Measurements from ENCODE around the gene PIEZO1.
"Not testable (repeated sequence)": the region's sequence is repeated elsewhere in the genome, so short reads cannot be mapped to it uniquely, and the experiment has no call there.

PIEZO1 gene

DNA sequence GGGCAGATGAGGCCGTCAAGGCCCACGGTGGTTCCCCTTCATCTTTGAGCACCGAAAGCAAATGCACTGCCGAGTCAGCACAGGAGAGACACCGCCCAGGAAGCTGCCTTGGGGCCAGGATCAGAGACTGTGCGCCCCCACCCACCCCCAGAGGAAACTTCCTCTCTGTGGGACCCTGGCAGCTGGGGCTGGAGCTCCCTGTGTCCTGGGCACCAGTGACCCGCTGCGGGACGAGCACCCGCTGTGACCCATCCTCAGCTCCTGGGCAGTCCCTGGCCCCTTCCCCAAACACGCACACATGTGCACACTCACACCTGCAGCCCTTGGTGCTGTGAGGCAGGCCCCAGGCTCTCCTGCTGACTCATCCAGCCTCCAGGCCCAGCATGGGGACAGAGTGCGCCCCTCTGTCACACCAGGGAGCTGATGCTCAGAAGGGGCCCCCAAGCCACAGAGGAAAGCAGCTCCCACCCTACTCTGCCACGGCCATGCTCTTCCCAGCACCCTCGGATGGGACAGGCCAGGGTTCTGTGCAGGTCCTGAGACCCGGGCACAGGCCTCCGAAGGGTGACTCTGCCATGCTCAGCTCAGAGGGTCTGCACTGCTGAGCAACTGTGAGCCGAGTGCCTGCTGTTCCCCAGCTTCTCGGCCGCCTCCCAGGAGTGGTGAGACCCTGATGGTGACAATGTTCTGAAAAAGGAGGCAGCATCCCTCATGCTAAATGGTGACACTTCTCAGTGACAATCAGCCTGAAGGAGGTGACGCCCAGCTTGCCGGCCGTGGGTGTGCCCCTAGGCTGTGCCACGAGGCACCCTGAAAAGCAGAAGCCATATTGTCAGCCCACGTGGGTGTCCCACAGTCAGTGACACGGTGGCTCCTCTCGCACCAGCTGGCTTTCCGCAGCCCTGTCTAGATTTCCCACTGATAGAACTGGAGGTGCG is 3.6 kb downstream of the PIEZO1 start:
- DNase-seq: peak; percentile 72

DNA sequence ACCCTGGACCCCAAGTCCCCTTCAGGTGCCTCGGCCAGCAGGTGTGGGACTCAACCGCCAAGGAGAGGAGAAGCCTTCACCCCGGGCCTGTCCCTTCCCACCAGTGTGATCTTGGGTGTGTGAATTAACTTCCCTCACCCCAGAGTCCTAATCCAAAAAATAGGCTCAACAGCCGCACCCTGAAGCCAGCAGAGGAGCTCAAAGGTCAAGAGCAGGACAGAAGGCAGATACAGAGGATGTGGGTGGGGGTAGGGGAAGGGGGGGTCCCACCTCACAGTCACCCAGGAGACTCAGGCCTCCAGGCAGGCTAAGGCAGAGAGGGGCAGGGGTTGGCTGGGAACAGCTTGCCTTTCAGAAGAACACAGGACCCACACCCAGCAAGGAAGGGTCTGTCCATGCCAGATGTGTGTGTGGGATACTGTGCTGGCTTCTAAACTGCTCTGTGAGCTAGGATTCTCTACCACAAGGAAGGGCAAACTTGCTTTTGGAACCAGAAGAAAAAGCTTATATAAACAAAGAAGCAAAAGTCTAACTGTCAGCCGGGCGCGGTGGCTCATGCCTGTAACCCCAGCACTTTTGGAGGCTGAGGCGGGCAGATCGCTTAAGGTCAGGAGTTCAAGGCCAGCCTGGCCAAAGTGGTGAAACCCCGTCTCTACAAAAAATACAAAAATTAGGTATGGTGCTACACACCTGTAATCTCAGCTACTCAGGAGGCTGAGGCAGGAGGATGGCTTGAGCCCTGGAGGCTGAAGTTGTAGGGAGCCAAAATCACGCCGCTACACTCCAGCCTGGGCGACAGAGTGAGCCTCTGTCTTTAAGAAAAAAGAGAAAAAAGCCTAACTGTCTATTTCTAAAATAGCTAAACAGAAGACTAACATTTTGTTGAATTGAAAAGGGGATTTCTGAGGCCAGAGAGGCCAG is 4.6 kb downstream of the PIEZO1 start:
- DNase-seq: no peak

DNA sequence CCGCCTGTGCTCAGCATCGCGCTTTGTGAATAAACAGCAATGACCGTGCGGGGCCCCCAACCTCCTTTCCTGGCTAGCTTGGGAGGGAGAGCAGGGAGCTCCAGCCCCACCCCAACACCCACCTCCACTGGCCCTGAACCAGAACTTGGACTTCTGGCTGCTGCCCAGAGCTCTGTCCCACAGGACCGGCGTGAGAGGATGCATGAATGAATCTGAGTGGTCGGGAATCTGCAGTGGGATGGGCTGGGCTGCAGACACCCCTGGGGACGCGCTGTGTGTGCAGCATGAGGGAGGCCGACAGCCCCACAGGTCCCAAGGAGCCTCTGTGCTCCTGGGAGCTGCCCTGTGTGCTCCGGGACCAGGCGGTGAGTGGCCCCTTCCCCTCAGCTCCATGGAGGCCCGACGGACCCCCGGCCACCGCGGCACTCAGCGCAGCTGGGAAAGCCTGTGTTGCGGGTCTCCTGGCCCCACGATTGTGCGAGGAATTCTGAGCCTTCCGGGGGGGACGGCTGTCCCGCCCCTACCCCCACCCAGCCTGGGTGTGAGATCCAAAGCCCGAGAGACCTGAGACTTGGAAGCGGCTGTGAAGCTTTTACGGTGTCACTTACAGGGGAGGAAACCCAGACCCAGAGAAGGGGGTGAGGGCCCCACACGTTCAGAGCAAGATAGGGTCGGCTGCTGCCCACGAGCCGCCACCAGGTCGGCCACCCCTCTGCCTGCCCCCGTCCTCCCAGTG is 5.4 kb downstream of the PIEZO1 start:
- DNase-seq: no peak

DNA sequence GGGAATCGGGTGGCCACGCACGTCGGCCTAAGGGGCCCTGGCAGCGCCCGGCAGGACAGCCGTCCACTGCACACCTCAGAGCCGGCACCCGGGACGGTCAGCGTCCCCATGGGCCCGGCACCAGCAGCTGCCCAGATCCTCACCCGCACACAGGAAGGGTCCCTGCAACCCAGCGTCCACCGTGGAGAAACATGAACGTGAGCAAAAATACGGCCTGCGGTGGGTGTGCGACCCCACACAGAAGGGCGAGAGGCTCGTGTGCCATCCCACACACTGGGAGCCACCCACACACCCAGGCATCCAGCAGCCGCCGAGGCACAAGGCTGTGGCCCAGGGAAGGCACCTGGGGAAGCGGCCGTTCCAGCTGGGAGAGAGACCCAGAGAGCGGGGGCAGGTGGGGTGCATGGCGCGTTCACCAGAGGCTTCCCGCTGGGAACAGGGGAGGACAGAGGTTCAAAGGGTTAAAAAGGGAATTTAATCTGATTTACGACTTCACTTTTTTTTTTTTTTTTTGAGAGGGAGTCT is 6.4 kb downstream of the PIEZO1 start:
- DNase-seq: no peak

DNA sequence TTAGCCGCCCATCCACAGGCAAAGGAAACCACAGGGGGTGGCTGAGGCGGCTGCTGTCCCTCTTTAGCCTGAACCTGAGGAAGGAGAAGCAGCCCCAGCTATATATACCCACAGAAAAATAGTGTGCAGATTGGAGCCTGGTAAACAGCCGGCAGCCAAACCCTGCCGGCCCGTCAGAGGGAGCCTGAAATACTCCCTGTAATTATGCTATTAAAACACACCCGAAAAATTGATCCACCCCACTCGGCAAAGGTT is 6.8 kb downstream of the PIEZO1 start:
- DNase-seq: no peak

DNA sequence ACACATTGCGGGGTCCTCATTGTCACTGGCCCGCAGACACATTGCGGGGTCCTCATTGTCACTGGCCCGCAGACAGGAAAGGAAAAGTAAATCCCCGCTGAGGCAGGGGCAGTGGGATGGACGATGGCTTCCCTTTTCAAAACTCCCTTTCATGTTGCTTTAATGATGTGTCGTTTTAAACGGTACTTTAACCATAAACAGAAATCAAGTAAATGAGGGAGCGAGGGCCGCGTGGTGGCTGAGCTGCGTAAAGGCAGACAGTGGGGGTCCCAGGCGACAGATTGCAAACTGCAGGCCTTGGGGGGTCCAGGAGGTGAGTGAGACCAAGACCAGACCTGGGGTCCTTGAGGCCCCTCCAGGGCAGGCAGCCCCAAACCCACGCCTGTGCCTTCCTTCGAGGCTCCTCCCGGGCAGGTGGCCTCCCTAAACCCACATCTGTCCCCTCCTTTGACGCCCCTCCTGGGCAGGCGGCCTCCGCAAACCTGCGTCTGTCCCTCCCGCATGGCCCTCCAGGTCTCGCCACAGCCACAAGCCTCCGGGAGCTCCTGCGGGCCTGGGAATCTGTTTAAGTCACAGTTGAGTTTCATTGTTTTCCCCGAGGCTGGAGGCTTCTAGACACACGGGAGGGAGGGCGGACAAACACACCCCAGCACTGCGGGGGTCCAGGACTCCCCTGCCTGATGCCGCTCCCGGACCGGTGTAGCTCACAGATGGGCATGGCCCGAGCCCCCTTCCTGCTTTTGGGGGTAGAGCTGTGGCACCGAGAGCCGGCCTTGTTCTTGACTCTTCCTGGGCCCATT is 7.3 kb downstream of the PIEZO1 start:
- no peak for DNase-seq

DNA sequence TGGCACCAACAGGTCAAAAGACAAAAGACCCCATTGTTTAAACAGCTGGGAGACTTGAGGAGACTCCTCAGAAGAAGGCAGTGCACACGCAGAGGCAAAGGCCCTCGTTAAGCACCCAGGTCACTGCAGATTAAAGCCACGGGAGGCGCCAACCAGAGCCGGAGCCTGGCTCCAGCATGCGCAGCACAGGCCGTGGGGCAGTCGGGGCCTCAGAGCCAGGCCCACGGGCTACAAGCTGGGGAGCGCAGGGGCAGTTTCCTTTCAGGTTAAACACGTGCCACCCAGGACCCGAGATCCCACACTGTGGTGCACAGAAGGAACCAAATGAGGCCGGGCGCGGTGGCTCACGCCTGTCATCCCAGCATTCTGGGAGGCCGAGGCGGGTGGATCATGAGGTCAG is 9.2 kb downstream of the PIEZO1 start:
- DNase-seq: no peak

DNA sequence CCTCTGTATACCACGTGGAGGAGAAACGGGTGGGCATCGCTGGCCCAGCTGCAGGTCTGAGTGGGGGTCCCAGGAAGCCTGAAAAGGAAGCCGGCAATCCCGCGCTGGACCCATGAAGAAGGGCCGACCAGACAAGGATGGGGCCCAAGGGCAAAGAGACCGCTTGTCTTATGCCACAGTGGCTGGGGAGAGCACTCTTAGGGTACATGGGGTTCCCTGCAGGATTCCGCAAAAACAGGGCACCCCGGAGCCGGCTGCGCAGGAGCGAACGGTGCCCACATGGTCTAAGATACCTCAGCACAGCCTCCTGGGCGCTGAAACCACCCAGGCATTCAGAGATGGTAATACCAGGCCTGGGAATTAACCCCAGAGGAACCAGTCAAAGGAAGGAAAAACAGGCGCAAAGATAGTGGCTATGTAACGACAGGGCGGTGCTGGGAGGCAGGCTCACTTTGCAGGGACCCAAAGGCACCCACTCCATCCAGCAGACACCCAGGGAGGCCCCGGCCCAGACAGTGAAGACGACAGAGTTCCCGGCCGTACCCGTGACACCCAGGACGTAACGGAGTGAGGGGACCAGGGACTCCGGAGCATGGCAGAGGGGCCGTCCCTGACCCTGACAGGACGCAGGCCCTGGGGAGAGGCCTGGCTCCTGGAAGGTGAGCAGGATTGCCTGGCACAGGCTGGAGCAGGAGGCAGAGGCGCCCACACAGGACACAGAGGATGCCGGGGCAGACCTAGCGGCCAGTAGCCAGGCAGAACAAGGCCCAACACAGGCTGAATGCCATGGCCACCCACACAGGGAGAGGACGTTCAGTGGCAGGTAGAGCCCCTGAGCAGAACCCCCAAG is 10.3 kb downstream of the PIEZO1 start:
- no peak for DNase-seq

DNA sequence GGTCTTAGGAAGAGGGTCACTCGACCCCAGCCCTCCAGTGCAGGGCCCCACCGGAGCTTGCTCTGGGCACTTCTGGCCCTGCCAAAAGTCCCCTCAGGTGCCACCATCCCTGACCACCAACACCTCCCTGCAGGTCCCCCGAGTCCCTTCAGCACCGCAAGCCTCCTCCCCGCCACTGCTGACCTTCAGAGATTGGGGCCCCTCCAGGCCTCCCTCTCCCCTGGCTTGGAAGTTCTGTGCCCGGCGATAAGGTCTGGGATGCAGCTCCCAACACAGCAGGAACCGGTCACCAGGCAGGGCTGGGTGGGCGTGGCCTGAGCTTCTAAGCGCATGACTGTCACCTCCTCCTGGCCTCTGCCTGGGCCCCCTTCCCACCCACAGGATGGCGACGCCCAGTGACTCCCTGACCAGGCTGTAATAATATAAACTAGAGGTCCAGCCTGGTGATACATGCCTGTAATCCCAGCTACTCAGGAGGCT is 11.2 kb downstream of the PIEZO1 start:
- no peak for DNase-seq

DNA sequence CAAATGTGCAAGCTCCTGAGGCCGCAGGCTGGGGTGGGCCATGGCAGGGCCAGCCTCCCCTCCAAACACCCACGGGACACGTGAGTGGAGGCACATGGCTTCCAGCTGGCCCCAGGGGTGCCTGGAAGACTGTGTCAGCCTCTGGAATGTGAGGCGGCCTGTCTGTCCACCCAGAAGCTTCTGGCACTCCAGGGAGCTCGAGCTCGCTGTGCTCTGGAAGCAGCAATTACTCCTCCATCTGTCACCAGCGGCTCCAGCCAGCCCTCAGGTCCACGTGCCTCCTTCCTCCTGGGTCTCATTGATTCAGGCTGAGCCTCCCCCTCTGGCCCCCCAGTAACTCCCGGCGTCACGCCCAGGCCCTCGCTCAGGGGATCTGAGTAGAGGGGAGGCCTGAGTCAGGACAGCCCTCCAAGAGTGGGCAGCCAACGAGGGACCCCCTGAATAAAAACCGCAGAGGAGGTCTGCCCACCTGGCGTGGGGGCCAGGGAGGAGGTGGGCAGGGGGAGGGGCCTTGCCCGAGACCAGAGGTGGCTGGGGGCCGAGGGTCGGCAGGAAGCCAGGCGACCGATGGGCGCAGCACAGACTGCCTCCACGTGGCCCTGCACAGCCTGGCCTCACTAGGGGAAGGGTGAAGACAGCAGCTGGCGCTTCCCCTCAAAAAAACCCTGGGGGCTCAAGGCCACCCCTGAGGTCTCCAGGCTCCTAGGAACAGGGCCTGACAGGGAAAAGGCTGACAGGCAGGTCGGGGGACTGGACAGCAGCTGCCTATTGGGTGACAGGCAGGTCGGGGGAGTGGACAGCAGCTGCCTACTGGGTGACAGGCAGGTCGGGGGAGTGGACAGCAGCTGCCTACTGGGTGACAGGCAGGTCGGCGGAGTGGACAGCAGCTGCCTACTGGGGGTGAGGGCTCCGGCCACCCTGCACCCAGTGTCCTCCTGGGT is 11.9 kb downstream of the PIEZO1 start:
- no peak for DNase-seq

DNA sequence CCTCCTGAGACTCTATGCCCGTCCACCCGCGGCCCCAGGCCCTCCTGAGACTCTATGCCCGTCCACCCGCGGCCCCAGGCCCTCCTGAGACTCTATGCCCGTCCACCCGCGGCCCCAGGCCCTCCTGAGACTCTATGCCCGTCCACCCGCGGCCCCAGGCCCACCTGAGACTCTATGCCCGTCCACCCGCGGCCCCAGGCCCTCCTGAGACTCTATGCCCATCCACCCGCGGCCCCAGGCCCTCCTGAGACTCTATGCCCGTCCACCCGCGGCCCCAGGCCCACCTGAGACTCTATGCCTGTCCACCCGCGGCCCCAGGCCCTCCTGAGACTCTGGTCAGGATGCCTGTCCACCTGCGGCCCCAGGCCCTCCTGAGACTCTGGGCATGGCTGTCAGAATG is 13.2 kb downstream of the PIEZO1 start:
- not testable (repeated sequence) for DNase-seq

DNA sequence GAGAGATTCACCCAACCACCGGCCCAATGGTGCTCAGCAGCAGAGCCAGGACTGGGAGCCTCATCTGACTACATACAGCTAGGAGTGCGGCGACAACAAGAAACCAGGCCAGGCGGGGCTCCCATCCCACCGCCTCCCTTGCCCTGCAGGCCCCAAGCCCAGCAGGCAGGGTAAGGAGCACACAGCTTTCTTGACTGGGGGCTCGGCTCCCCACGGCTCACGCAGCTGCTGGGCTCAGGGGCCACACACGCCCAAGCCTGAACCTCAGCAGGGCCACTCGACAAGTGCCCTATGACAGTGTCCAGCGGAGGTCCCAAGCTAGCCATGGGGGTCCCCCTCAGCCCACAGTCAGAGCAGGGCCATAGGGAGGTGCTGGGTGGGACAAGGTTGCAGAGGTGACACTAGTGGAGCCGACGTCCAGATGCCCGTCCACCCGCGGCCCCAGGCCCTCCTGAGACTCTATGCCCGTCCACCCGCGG is 13.7 kb downstream of the PIEZO1 start:
- DNase-seq: no peak

DNA sequence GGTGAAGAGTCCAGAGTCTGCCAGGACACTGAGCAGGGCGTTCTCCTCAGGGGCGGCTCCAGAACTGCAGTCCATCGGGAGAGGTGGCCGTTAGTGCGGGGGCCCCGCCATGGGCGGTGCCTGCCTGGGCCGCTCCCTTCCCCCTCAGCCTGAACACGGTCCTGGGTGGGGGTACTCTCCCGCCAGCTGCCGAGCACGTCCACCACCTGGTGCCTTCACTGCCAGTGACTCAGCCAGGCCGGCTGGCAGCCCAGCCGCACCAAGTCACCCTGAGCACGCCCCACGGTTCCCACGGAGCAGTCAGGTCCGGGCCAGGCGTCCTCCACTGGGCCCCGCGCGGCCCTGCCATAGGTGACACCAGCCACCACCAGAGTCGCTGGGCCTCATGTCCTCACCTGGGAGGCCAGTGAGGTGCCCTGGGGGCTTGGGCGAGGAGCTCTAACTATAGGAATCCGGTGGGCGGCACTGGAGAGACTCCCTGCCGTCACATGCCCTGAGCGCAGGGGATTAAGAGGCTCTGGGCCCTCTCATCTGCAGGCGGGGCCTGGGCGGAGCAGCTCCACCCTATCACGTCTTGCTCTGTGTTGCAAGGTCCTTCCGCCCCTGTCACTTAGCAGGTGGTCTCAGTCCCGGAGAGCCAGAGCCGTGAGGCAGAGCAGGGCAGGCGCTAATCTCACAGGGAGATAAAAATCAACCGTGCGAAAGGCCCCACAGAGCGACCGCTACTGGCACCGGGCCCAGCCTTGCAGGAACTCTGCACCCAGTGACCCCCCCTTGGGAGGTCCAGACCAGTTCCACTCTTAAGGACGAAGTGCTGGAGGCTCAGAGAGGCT is 14.3 kb downstream of the PIEZO1 start:
- no peak for DNase-seq

DNA sequence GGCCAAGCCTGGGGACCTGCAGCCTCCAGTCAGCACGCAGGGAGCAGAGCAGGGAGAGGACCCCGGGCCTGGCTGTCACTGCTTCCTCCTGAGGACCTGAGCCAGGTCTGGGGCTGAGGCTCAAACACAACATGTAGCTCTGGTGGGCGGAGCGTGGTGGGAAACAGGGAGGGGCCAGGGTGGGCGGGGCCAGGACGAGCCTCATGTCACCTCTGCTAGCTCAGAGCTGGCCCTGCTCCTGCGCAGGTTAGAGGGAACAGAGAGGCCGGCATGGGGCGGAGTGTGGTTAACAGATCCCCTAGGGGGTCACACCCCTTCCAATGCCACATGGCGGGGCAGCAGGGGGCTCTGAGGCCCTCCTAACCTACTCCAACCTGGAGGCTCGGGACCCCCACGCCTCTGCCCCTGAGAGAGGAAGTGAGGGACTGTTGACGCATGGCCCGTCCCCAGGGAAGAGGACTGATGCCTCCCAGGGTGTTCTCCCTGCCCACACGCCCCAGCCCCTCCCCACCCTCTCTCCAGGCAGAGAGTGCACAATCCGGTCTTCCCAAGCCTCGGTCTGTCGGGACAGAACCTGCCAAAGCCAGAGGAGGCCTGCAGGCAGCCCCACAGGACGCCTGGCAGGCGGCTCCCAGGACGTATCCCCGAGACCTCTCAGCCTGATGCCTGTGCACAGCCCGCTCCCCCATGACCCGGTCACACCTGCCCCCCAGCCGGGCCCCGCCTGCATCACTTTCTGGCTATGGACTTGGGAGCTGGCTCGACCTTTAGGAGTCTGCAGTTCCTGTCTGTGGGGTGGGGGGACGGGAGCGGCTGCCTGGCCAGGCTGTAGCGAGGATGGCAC is 15.2 kb downstream of the PIEZO1 start:
- DNase-seq: no peak

DNA sequence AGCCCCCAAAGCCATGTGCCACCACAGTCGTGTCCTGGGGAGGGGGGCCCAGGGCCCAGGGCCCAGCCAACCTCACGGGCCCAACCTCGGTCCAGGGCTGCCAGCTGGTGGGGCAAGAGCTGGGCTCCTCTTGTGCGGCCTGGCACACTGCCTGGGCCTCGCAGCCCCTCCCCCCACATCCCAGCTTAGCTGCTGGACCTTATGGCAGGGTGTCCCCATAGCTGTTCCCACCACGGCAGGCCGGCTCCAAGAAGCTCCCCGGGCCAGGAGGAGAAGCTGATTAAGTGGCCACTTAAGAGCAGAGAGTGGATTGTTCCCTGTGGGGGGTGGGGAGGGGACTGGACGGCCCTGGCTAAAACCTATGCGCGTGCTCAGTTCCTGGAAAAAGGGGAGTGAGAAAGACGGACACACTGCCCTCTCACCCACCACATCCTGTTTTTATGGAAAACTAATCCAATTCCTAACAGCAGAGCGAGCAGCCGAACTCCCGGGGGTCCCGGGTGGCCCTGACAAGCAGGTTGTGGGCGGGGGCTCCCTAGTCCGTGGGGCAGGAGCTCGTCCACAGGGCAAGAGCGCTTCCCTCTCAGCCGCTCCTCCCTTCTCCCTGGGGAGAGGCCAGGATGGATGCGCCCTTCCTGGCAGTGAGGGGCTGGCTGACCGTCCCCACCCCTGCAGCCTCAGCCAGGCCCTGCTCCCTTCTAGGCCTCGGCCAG is 16.8 kb downstream of the PIEZO1 start:
- DNase-seq: no peak

DNA sequence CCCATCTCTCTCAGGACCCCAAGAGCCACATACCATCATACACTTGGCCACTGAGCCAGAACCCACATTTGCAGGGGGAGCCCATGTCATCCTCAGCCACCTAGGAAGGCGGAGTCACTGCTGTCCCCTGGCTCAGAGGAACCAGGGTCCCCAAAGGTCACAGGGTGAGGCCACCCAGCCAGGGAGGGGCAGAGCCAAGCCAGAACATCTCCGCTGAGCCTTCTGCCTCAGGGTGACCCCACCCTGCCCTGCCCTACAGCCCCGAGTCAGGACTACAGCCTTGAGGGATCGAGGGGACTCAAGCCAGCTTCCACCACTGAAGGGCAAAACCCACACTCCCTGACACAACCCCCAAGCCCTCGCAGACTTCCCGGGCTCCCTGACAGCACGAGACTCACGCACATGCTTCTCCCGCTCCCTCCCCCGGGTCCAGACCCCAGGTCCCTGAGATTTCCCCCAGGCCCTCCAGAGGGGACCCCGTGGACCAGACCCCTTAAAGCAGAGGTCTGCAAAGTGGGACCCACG is 17.4 kb downstream of the PIEZO1 start:
- no peak for DNase-seq

DNA sequence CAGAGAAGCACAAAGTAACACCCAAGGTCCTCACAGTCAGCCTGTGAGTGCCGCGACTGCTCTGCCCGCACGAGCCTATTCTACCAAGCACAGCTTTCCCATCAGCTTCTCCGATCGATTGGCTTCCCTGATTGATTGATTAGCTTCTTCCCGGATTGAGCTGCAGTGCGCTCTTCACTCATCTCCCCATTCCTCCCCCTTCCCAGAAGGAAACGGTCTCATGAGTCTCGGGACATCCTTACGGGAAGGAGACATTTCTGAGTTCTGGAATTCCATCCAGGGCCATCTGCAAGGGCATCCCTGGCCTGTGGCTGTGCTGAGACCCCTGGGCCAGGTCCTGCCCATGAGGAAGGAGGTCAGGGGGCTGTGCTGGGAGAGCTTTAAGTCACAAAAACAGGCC is 18.0 kb downstream of the PIEZO1 start:
- DNase-seq: no peak

Data from stimulated activated CD4-positive, alpha-beta T cell treated with anti-CD3 and anti-CD28 coated beads, Interleukin-12 subunit alpha, Interleukin-12 subunit beta, amount 100 ng/mL, for 4 hours (primary cell).